ENCODE data around the gene RNF5.

RNF5 gene

GRCh38 chr6:32153564-32154513, 24.4 kb upstream of the RNF5 start, which contains the start of gene PPT2 (continued):
- peak; percentile 29 for TF ChIP-seq KLF17 (tag by site-specific recombination; IDR thresholded peaks at IDR 0.05)
- TF ChIP-seq ZNF777 (tag by site-specific recombination; IDR thresholded peaks at IDR 0.05; ENCODE audit: borderline replicate concordance), result no peak
- no peak for TF ChIP-seq TCF7L2 (IDR thresholded peaks at IDR 0.05; ENCODE audit: borderline replicate concordance, low read depth, low read length)
- TF ChIP-seq ZNF184 (tag by site-specific recombination; IDR thresholded peaks at IDR 0.05), result 0 out of 2 replicates have a peak, but pooled peaks have one; percentile 8
- TF ChIP-seq ZNF335 (tag by site-specific recombination; conservative IDR thresholded peaks at IDR 0.05), result peak; percentile 83
- TF ChIP-seq ZNF433 (tag by site-specific recombination; IDR thresholded peaks at IDR 0.05; ENCODE audit: low read depth), result no peak
- 0 out of 2 replicates have a peak, but pooled peaks have one; percentile 17 for TF ChIP-seq YY1 (tag by site-specific recombination; IDR thresholded peaks at IDR 0.05)
- peak; percentile 28; the same call in 1 of the 2 replicates for TF ChIP-seq ZNF146 (tag by site-specific recombination; IDR thresholded peaks at IDR 0.05)
- TF ChIP-seq ZNF510 (tag by site-specific recombination; IDR thresholded peaks at IDR 0.05; ENCODE audit: insufficient replicate concordance), result no peak
- peak; percentile 25 for TF ChIP-seq GLIS2 (tag by site-specific recombination; IDR thresholded peaks at IDR 0.05)
- peak; percentile 68 for TF ChIP-seq MYNN (tag by site-specific recombination; IDR thresholded peaks at IDR 0.05; ENCODE audit: borderline replicate concordance)
- TF ChIP-seq ZNF843 (tag by site-specific recombination; IDR thresholded peaks at IDR 0.05), result peak; percentile 24; the same call in 1 of the 2 replicates
- TF ChIP-seq ZBTB44 (tag by site-specific recombination; IDR thresholded peaks at IDR 0.05), result no peak
- TF ChIP-seq ZNF138 (tag by site-specific recombination; IDR thresholded peaks at IDR 0.05; ENCODE audit: borderline replicate concordance), result no peak
- no peak for TF ChIP-seq SCRT1 (tag by site-specific recombination; IDR thresholded peaks at IDR 0.05; ENCODE audit: borderline replicate concordance)
- TF ChIP-seq ZBTB48 (tag by site-specific recombination; IDR thresholded peaks at IDR 0.05), result peak; percentile 19; the same call in 1 of the 2 replicates
- TF ChIP-seq ZNF350 (tag by site-specific recombination; IDR thresholded peaks at IDR 0.05), result no peak
- TF ChIP-seq PRDM4 (tag by site-specific recombination; IDR thresholded peaks at IDR 0.05), result 0 out of 2 replicates have a peak, but pooled peaks have one; percentile 19
- TF ChIP-seq ELK4 (IDR thresholded peaks at IDR 0.05; ENCODE audit: borderline replicate concordance, low read depth, low read length), result no peak
- peak; percentile 100 for TF ChIP-seq PRDM10 (tag by site-specific recombination; IDR thresholded peaks at IDR 0.05)
- peak; percentile 6 for TF ChIP-seq ZBTB10 (tag by site-specific recombination; IDR thresholded peaks at IDR 0.05)
- TF ChIP-seq ZSCAN4 (tag by site-specific recombination; IDR thresholded peaks at IDR 0.05), result 0 out of 2 replicates have a peak, but pooled peaks have one; percentile 27
- TF ChIP-seq KLF8 (tag by site-specific recombination; IDR thresholded peaks at IDR 0.05), result peak; percentile 74

Measured in HEK293 (cell line).